Endothelial cell of umbilical vein (primary cell): Measurements from ENCODE around the gene MS4A15. TPM values are rescaled to one million over a fixed set of nuclear protein-coding genes. Genes with fewer than 3 reads are reported as not detected.
"Not testable (repeated sequence)": the region's sequence is repeated elsewhere in the genome, so short reads cannot be mapped to it uniquely, and the experiment has no call there.

Source experiments
- BruUV-seq: library from RNA; stranded (reverse); fragments of 400-500 nt; replicated peaks from 2 replicates; lab custom pipeline; 2021; lab: Mats Ljungman, UMichigan
- CTCF ChIA-PET: fragments of 300-600, 350-600 bp; sonication (Branson Sonifier 250); formaldehyde crosslinking; loops from one replicate; lab custom pipeline; 2021; ENCODE audit warnings: antibody characterized with exemption, inconsistent platforms; lab: Charles Lee
- POLR2A ChIA-PET: fragments of 300-600, 350-600 bp; sonication (Branson Sonifier 250); formaldehyde crosslinking; loops from one replicate; lab custom pipeline; 2021; ENCODE audit warnings: antibody characterized with exemption, inconsistent platforms; lab: Charles Lee
- DNase-seq: peaks from one replicate; pipeline ENCODE4 v3.0.0-alpha.2; 2011; ENCODE audit warnings: low read depth, low spot score
- FAIRE-seq: peaks from 2 replicates; lab custom pipeline; 2011; peaks lifted over from hg19 to GRCh38; lab: Jason Lieb, UNC
- H2AFZ ChIP-seq: 2 replicates; pipeline ENCODE4 v1.6.0; 2012; ENCODE audit warnings: low read depth, low read length, control low read depth, inconsistent platforms
- H3K27ac ChIP-seq: 2 replicates; pipeline ENCODE4 v1.5.1; 2011; ENCODE audit warnings: low read depth, mild to moderate bottlenecking, control low read depth, low read length, moderate library complexity; ENCODE audit not compliant: insufficient read depth
- H3K27me3 ChIP-seq, 2 experiments: 2 replicates each; pipeline versions ENCODE4 v1.6.0 to v1.6.1; 2011; ENCODE audit warnings: low read length in 2 of 2, mixed read lengths in 1 of 2; ENCODE audit not compliant: control insufficient read depth in 2 of 2, insufficient read depth in 2 of 2
- H3K36me3 ChIP-seq, 2 experiments: 2 replicates in 1 of 2; 3 replicates in 1 of 2; pipeline ENCODE4 v1.5.1; 2011; ENCODE audit warnings: low read length in 2 of 2, mild to moderate bottlenecking in 1 of 2, moderate library complexity in 1 of 2; ENCODE audit not compliant: control insufficient read depth in 2 of 2, insufficient read depth in 2 of 2; ENCODE audit errors: extremely low read depth in 1 of 2
- H3K4me1 ChIP-seq: 3 replicates; pipeline ENCODE4 v1.5.1; 2011; ENCODE audit warnings: mild to moderate bottlenecking, low read length; ENCODE audit not compliant: control insufficient read depth, insufficient read depth; ENCODE audit errors: extremely low read depth
- H3K4me2 ChIP-seq: 2 replicates; pipeline ENCODE4 v1.6.1; 2011; ENCODE audit warnings: low read length, control low read depth, mixed read lengths; ENCODE audit not compliant: insufficient read depth
- H3K4me3 ChIP-seq, 3 experiments: fragments of 200-600 bp in 1 of 3; sonication (generic), shearing (Covaris generic) in 1 of 3; replicated peaks in 1 of 3; 2 replicates each; pipeline ENCODE4 v1.5.1; 2011 to 2016; ENCODE audit warnings: control low read depth in 3 of 3, low read length in 3 of 3, mild to moderate bottlenecking in 2 of 3, inconsistent platforms in 1 of 3, low read depth in 1 of 3, moderate library complexity in 1 of 3; ENCODE audit not compliant: insufficient read depth in 1 of 3
- H3K79me2 ChIP-seq: 2 replicates; pipeline ENCODE4 v1.6.0; 2012; ENCODE audit warnings: low read length, inconsistent platforms; ENCODE audit not compliant: control insufficient read depth, insufficient read depth
- H3K9ac ChIP-seq: replicated peaks from 2 replicates; pipeline ENCODE3; 2011; ENCODE audit warnings: low read length, control low read depth; ENCODE audit not compliant: insufficient read depth; ENCODE audit errors: extremely low read depth
- H3K9me1 ChIP-seq: replicated peaks from 3 replicates; pipeline ENCODE4 v1.6.0; 2011; ENCODE audit warnings: mild to moderate bottlenecking, low read length; ENCODE audit not compliant: control insufficient read depth, insufficient read depth; ENCODE audit errors: extremely low read depth
- H3K9me3 ChIP-seq: replicated peaks from 2 replicates; pipeline ENCODE4 v1.5.1; 2012; ENCODE audit warnings: low read length, inconsistent platforms; ENCODE audit not compliant: control insufficient read depth, insufficient read depth
- H4K20me1 ChIP-seq: replicated peaks from 2 replicates; pipeline ENCODE3; 2011; ENCODE audit warnings: mild to moderate bottlenecking, low read length; ENCODE audit not compliant: control insufficient read depth, insufficient read depth; ENCODE audit errors: extremely low read depth
- EZH2 ChIP-seq: IDR thresholded peaks from 2 replicates; pipeline ENCODE4 v1.6.1; 2012; ENCODE audit warnings: borderline replicate concordance, low read depth, mild to moderate bottlenecking, moderate library complexity, low read length, inconsistent platforms; ENCODE audit not compliant: severe bottlenecking
- FOS ChIP-seq: IDR thresholded peaks from 2 replicates; pipeline ENCODE4 v1.6.1; 2011; ENCODE audit warnings: mild to moderate bottlenecking, low read length, moderate library complexity, borderline replicate concordance; ENCODE audit not compliant: insufficient read depth
- GATA2 ChIP-seq: IDR thresholded peaks from 2 replicates; pipeline ENCODE4 v1.7.0; 2011; ENCODE audit warnings: low read depth, mild to moderate bottlenecking, moderate library complexity, mixed read lengths, low read length; ENCODE audit not compliant: insufficient read length, insufficient read depth
- JUN ChIP-seq: IDR thresholded peaks from 2 replicates; pipeline ENCODE4 v1.6.1; 2011; ENCODE audit warnings: borderline replicate concordance, low read depth; ENCODE audit not compliant: insufficient read length, insufficient read depth
- MAX ChIP-seq: IDR thresholded peaks from 2 replicates; pipeline ENCODE4 v1.6.1; 2011; ENCODE audit not compliant: insufficient read depth, insufficient read length
- MYC ChIP-seq: IDR thresholded peaks from one replicate; pipeline ENCODE4 v1.6.1; 2011; ENCODE audit warnings: mild to moderate bottlenecking, low read depth, low read length
- POLR2A ChIP-seq: IDR thresholded peaks from 2 replicates; pipeline ENCODE4 v1.6.1; 2012; ENCODE audit warnings: low read depth, mild to moderate bottlenecking, control low read depth, low read length
- POLR2AphosphoS5 ChIP-seq: IDR thresholded peaks from 2 replicates; pipeline ENCODE4 v1.6.1; 2012; ENCODE audit warnings: low read depth, mild to moderate bottlenecking, control low read depth, low read length, moderate library complexity; ENCODE audit not compliant: insufficient read depth
- dilution Hi-C: fragments of 300-500 bp; cut with MboI; formaldehyde crosslinking; loops from one replicate; pipeline ENCODE4 v1.15.0; 2019; ENCODE audit warnings: low sequenced_read_pairs; ENCODE audit not compliant: extremely low pct_ligation_motif_present
- intact Hi-C: fragments of 100-400 bp; cut with micrococcal nuclease; formaldehyde crosslinking; loops from one replicate; pipeline ENCODE4 v1.10.0; 2022
- polyA plus RNA-seq, 4 experiments: library from polyadenylated mRNA; depleted of rRNA in 3 of 4; stranded (reverse) in 3 of 4; unstranded in 1 of 4; fragments of >200 nt; gene quantifications; 2 replicates each; pipeline versions ENCODE4 v1.2.1 to v1.2.3, GENCODE V29; 2011 to 2012; ENCODE audit warnings: missing spikeins in 1 of 4
- total RNA-seq: library from RNA; stranded (reverse); gene quantifications from 2 replicates; pipeline ENCODE4 v1.2.3, GENCODE V29; 2021
- TF ChIP-seq, protein P1 (sequence below), 2 donors: IDR thresholded peaks; 1 replicate in 1 of 2; 2 replicates in 1 of 2; pipeline ENCODE4 v1.5.1; 2011; ENCODE audit warnings: low read length in 2 of 2, mild to moderate bottlenecking in 2 of 2, moderate library complexity in 2 of 2, control low read depth in 1 of 2, inconsistent platforms in 1 of 2, low read depth in 1 of 2; ENCODE audit not compliant: insufficient read depth in 1 of 2; ENCODE audit errors: extremely low read depth in 1 of 2

Gene MS4A15
- total and polyA plus RNA-seq, 2 donors (not counting 3 experiments of a cell fraction or from before 2014, with no cell fraction given), result not detected

DNA sequence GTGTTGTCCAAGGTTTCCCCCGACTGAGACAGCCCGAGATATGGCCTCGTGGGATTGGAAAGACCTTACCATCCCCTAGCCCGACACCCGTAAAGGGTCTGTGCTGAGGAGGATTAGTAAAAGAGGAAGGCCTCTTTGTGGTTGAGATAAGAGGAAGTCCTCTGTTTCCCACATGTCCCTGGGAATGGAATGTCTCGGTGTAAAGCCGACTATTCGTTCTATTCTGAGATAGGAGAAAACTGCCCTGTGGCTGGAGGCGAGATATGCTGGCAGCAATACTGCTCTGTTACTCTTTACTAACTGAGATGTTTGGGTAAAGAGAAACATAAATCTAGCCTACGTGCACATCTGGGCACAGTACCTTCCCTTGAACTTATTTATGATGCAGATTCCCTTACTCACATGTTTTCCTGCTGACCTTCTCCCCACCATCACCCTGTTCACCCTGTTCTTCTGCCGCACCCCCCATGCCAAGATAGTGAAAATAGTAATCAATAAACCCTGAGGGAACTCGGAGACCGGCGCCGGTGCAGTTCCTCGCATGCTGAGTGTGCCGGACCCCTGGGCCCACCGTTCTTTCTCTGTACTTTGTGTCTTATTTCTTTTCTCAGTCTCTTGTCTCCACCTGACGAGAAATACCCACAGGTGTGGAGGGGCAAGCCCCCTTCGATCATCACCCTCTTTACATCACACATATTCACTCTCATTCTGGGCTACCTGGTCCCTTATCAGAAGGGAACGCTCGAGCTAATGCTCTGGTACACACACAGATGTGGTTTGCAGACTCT lies 3.0 kb downstream of the MS4A15 start:
- H3K9me1 ChIP-seq, H3K36me3 ChIP-seq, H3K79me2 ChIP-seq, H3K4me3 ChIP-seq, H4K20me1 ChIP-seq, H3K9me3 ChIP-seq, FAIRE-seq, H3K27ac ChIP-seq, DNase-seq, H3K9ac ChIP-seq, dilution Hi-C loops, H3K4me2 ChIP-seq, H3K4me1 ChIP-seq, H2AFZ ChIP-seq, BruUV-seq, POLR2A ChIA-PET: not testable (repeated sequence)
- CTCF ChIA-PET, result interaction anchor here (1.0 to 1.4 kb wide), 2 partner anchors 15 to 56 kb away, joined by 3 to 4 read pairs; no protein-coding TSS in a partner anchor
- peaks cover 12 to 14% of the 10 kb centered on the region in 2 experiments for H3K27me3 ChIP-seq
- intact Hi-C loops, result loop anchor here (5.0 kb wide), 1 partner anchor 492 kb away; no protein-coding TSS in a partner anchor

- TF ChIP-seq GATA2 (no peak), JUN (no peak), POLR2A (no peak), EZH2 (no peak), POLR2AphosphoS5 (no peak), FOS (no peak), MAX (no peak), MYC (no peak)
- TF ChIP-seq, protein P1, sequence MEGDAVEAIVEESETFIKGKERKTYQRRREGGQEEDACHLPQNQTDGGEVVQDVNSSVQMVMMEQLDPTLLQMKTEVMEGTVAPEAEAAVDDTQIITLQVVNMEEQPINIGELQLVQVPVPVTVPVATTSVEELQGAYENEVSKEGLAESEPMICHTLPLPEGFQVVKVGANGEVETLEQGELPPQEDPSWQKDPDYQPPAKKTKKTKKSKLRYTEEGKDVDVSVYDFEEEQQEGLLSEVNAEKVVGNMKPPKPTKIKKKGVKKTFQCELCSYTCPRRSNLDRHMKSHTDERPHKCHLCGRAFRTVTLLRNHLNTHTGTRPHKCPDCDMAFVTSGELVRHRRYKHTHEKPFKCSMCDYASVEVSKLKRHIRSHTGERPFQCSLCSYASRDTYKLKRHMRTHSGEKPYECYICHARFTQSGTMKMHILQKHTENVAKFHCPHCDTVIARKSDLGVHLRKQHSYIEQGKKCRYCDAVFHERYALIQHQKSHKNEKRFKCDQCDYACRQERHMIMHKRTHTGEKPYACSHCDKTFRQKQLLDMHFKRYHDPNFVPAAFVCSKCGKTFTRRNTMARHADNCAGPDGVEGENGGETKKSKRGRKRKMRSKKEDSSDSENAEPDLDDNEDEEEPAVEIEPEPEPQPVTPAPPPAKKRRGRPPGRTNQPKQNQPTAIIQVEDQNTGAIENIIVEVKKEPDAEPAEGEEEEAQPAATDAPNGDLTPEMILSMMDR (IDR thresholded peaks at IDR 0.05; ENCODE audit: extremely low read depth in 1 of 2, insufficient read depth in 1 of 2, low read depth in 1 of 2, low read length in 2 of 2), result no peak
- no peaks in the 10 kb centered on the region for H4K20me1 ChIP-seq
- peaks cover 12 to 22% of the 10 kb centered on the region in 2 experiments for H3K27me3 ChIP-seq
- no peak for FAIRE-seq
- H3K9me3 ChIP-seq, result no peaks in the 10 kb centered on the region
- H3K9ac ChIP-seq, result no peak overlapping the region
- CTCF ChIA-PET, result interaction anchor here (1.5 to 2.1 kb wide), 4 partner anchors 11 to 31 kb away, joined by 4 to 10 read pairs (median 7); no protein-coding TSS in a partner anchor
- H3K27ac ChIP-seq, result no peak overlapping the region
- intact Hi-C loops (loop anchor here (2.0 to 5.0 kb wide), 2 partner anchors 61 to 494 kb away; no protein-coding TSS in a partner anchor), dilution Hi-C loops (no loop called here)
- POLR2A ChIA-PET, result no interaction called here
- no peak overlapping the region for H2AFZ ChIP-seq
- H3K4me3 ChIP-seq, result no peak overlapping the region
- DNase-seq, result no peak
- H3K9me1 ChIP-seq, result no peaks in the 10 kb centered on the region
- H3K4me2 ChIP-seq, result no peak overlapping the region
- H3K79me2 ChIP-seq, result no peaks in the 10 kb centered on the region
- no peaks in the 10 kb centered on the region for H3K4me1 ChIP-seq
- BruUV-seq, result no TSS peak
- no peaks in the 10 kb centered on the region for H3K36me3 ChIP-seq
Observed at GRCh38 chr11:60761436-60762190, 4.9 kb downstream of the MS4A15 start.
